BJ (cell line): ENCODE measurements around the gene KSR1. TPM values are rescaled to one million over a fixed set of nuclear protein-coding genes. Genes with fewer than 3 reads are reported as not detected.
A peak's percentile ranks its signal among the peaks of the same experiment; 100 is the strongest.
"Not testable (repeated sequence)": the region's sequence is repeated elsewhere in the genome, so short reads cannot be mapped to it uniquely, and the experiment has no call there.

Experiments used
- CTCF ChIA-PET: fragments of 350-600 bp; formaldehyde crosslinking; extraction: SDS; loops from one replicate; lab custom pipeline; 2021; ENCODE audit warnings: antibody characterized with exemption, inconsistent platforms; lab: Yijun Ruan, JAX
- POLR2A ChIA-PET: fragments of 300-600 bp; sonication (Branson Sonifier 250); formaldehyde crosslinking; extraction: SDS; loops from one replicate; lab custom pipeline; 2021; ENCODE audit warnings: antibody characterized with exemption; lab: Charles Lee
- DNase-seq: peaks from one replicate; pipeline ENCODE4 v3.0.0-alpha.2; 2011; ENCODE audit warnings: low read depth
- H3K27me3 ChIP-seq: 2 replicates; pipeline ENCODE4 v1.6.0; 2011; ENCODE audit warnings: low read length; ENCODE audit not compliant: control insufficient read depth, insufficient read depth
- H3K36me3 ChIP-seq: 2 replicates; pipeline ENCODE4 v1.5.1; 2011; ENCODE audit warnings: low read length; ENCODE audit not compliant: control insufficient read depth, insufficient read depth
- H3K4me3 ChIP-seq: 2 replicates; pipeline ENCODE4 v1.5.1; 2011; ENCODE audit warnings: low read depth, mild to moderate bottlenecking, control low read depth, low read length
- polyA minus RNA-seq: library from RNA; depleted of rRNA, polyadenylated mRNA; stranded (reverse); fragments of >200 nt; gene quantifications from 2 replicates; pipeline ENCODE4 v1.2.3, GENCODE V29; 2011; rRNA and poly(A)+ RNA removed
- polyA plus RNA-seq: library from polyadenylated mRNA; depleted of rRNA; stranded (reverse); fragments of >200 nt; gene quantifications from 2 replicates; pipeline ENCODE4 v1.2.3, GENCODE V29; 2011; rRNA removed
- TF ChIP-seq, protein P1 (sequence below): IDR thresholded peaks from 2 replicates; pipeline ENCODE4 v1.5.1; 2011; ENCODE audit warnings: low read depth, mild to moderate bottlenecking, control low read depth, inconsistent platforms, low read length, moderate library complexity; ENCODE audit not compliant: insufficient read depth

The KSR1 gene
- polyA plus RNA-seq (5.6 and 6.8 TPM in 2 replicates), polyA minus RNA-seq (8.0 and 10.4 TPM in 2 replicates)

DNA sequence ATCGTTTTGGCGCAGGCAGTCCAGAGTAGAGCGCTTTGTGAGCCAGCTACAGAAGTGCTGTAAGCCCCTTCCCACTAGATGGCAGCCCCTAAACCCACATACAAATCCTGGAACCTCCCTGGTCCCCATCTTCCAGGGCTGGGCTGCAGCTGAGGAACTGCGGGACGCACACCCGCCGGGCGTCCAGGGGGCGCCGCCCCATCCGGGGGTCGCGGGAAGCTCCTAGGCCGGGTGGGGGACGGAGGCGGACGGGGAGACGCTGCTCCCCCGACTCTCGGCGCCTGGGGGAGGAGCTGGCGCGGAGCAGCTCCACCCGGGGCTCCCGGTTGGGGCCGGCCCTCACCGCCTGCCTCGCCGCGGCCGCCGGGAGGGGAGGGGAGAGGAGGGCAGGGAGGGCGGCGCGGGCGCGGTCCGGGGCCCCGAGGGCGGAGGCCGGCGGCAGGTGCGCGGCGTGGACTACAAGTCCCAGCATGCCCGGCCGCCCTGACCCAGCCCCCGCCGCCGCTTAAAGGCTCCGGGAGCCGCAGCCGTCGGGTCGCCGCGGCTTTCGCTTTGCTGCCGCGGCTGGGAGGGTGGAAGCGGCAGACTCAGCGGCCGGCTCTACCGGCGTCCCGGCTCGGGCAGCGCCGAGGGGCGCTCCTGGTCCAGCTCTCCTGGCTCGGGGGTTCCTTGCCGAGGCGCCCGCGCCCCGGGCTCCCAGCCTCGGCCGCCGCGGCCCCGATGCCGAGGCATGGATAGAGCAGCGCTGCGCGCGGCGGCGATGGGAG lies at the start of gene KSR1:
Gene KSR1 (plus strand): TSS at position 535 of the 767 bp plus-strand sequence. CDS start 196 bp downstream, at position 731.
- Histone ChIP-seq H3K36me3 (no peaks in the 10 kb centered on the region), H3K27me3 (0 out of 2 replicates have a peak, but pooled peaks cover 2% of the 10 kb centered on the region), H3K4me3 (peak within 1 kb of the TSS; percentile 75)
- POLR2A ChIA-PET: interaction anchor here (0.5 kb wide), 1 partner anchor 170 kb away, joined by 3 read pairs; no protein-coding TSS in a partner anchor
- no peak for DNase-seq
- CTCF ChIA-PET: interaction anchor here (0.8 to 8.4 kb wide), 7 partner anchors 18 to 165 kb away, joined by 3 to 77 read pairs (median 3); no protein-coding TSS in a partner anchor
- TF ChIP-seq, protein P1, sequence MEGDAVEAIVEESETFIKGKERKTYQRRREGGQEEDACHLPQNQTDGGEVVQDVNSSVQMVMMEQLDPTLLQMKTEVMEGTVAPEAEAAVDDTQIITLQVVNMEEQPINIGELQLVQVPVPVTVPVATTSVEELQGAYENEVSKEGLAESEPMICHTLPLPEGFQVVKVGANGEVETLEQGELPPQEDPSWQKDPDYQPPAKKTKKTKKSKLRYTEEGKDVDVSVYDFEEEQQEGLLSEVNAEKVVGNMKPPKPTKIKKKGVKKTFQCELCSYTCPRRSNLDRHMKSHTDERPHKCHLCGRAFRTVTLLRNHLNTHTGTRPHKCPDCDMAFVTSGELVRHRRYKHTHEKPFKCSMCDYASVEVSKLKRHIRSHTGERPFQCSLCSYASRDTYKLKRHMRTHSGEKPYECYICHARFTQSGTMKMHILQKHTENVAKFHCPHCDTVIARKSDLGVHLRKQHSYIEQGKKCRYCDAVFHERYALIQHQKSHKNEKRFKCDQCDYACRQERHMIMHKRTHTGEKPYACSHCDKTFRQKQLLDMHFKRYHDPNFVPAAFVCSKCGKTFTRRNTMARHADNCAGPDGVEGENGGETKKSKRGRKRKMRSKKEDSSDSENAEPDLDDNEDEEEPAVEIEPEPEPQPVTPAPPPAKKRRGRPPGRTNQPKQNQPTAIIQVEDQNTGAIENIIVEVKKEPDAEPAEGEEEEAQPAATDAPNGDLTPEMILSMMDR: peak; percentile 50

- POLR2A ChIA-PET: no interaction called here
- TF ChIP-seq, protein P1: no peak
- Histone ChIP-seq H3K36me3 (no peaks in the 10 kb centered on the region), H3K4me3 (no peak overlapping the region), H3K27me3 (no peaks in the 10 kb centered on the region)
- DNase-seq: no peak
- CTCF ChIA-PET: interaction anchor here (1.1 to 2.0 kb wide), 7 partner anchors 9 to 195 kb away, joined by 3 to 4 read pairs (median 3); no protein-coding TSS in a partner anchor
These were observed 48.1 kb upstream of the KSR1 start for GRCh38 chr17:27407916-27408864.

- no peak overlapping the region for H3K4me3 ChIP-seq
- POLR2A ChIA-PET: no interaction called here
- H3K36me3 ChIP-seq: no peaks in the 10 kb centered on the region
- DNase-seq: no peak
- no peaks in the 10 kb centered on the region for H3K27me3 ChIP-seq
- CTCF ChIA-PET: interaction anchor here (0.8 to 2.0 kb wide), 8 partner anchors 8 to 195 kb away, joined by 3 to 4 read pairs (median 3); no protein-coding TSS in a partner anchor
- TF ChIP-seq, protein P1: no peak
These were observed 47.4 kb upstream of the KSR1 start for GRCh38 chr17:27408891-27409290.

GRCh38 chr17:27412158-27412557 lies 44.1 kb upstream of the KSR1 start:
- H3K36me3 ChIP-seq, DNase-seq, POLR2A ChIA-PET, H3K27me3 ChIP-seq, H3K4me3 ChIP-seq: not testable (repeated sequence)
- CTCF ChIA-PET: interaction anchor here (0.8 to 1.1 kb wide), 2 partner anchors 11 to 35 kb away, joined by 3 to 4 read pairs; no protein-coding TSS in a partner anchor

DNA sequence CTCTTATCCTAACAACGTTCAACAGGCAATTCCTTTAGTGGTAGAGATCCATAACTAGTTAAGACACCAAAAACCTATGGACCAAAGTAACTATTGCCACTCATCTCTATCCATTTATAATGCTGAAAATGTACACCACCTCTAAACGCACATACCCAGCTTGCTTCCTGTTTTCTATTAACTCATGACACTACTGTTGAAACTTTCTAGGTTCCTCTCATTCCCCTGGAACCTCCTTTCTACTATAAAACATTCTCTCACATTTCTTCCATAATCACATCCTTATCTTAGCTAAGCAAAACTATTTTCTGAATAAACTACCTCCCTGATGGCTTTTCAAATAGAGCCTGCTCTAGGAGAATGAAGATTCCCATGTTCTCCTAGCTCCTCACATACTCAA lies 42.9 kb upstream of the KSR1 start:
- CTCF ChIA-PET: interaction anchor here (0.6 to 1.4 kb wide), 5 partner anchors 18 to 186 kb away, joined by 3 to 5 read pairs (median 3); no protein-coding TSS in a partner anchor
- TF ChIP-seq, protein P1: no peak
- POLR2A ChIA-PET: no interaction called here
- Histone ChIP-seq H3K4me3 (no peak overlapping the region), H3K36me3 (no peaks in the 10 kb centered on the region), H3K27me3 (no peaks in the 10 kb centered on the region)
- no peak for DNase-seq
